BJ (cell line): ENCODE data around the gene FSTL1. TPM values are rescaled to one million over a fixed set of nuclear protein-coding genes. Genes with fewer than 3 reads are reported as not detected.
"Not testable (repeated sequence)": the region's sequence is repeated elsewhere in the genome, so short reads cannot be mapped to it uniquely, and the experiment has no call there.

ENCODE experiments used
- CTCF ChIA-PET: fragments of 350-600 bp; formaldehyde crosslinking; extraction: SDS; loops from one replicate; lab custom pipeline; 2021; ENCODE audit warnings: antibody characterized with exemption, inconsistent platforms; lab: Yijun Ruan, JAX
- POLR2A ChIA-PET: fragments of 300-600 bp; sonication (Branson Sonifier 250); formaldehyde crosslinking; extraction: SDS; loops from one replicate; lab custom pipeline; 2021; ENCODE audit warnings: antibody characterized with exemption; lab: Charles Lee
- DNase-seq: peaks from one replicate; pipeline ENCODE4 v3.0.0-alpha.2; 2011; ENCODE audit warnings: low read depth
- H3K27me3 ChIP-seq: 2 replicates; pipeline ENCODE4 v1.6.0; 2011; ENCODE audit warnings: low read length; ENCODE audit not compliant: control insufficient read depth, insufficient read depth
- H3K36me3 ChIP-seq: 2 replicates; pipeline ENCODE4 v1.5.1; 2011; ENCODE audit warnings: low read length; ENCODE audit not compliant: control insufficient read depth, insufficient read depth
- H3K4me3 ChIP-seq: 2 replicates; pipeline ENCODE4 v1.5.1; 2011; ENCODE audit warnings: low read depth, mild to moderate bottlenecking, control low read depth, low read length
- polyA plus RNA-seq: library from polyadenylated mRNA; depleted of rRNA; stranded (reverse); fragments of >200 nt; gene quantifications from 2 replicates; pipeline ENCODE4 v1.2.3, GENCODE V29; 2011
- TF ChIP-seq, protein P1 (sequence below): IDR thresholded peaks from 2 replicates; pipeline ENCODE4 v1.5.1; 2011; ENCODE audit warnings: low read depth, mild to moderate bottlenecking, control low read depth, inconsistent platforms, low read length, moderate library complexity; ENCODE audit not compliant: insufficient read depth

The FSTL1 gene
- polyA plus RNA-seq, 1 experiment = 4,020 TPM

DNA sequence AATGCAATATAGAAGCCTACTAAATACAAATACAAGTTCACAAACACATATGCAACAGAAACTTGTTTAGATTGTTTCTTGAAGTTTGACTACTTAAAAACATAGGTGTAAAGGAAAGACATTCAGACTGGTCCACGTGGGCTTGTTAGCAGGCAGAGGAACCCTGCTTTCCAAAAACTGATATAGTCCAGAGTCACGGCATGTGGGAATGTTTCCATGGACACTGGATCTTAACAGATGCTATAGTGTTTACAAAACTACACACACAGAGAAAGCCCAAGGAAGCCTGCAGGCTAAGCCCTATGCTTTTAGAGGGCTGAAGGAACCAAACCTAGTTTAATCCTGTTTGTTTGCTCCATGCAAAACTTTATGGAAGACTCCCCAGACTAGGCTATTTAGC lies 56.4 kb downstream of the FSTL1 start:
- Histone ChIP-seq H3K36me3 (peaks cover 36% of the 10 kb centered on the region), H3K4me3 (no peak overlapping the region), H3K27me3 (no peaks in the 10 kb centered on the region)
- DNase-seq = no peak
- POLR2A ChIA-PET = no interaction called here
- CTCF ChIA-PET = no interaction called here
- TF ChIP-seq, protein P1, sequence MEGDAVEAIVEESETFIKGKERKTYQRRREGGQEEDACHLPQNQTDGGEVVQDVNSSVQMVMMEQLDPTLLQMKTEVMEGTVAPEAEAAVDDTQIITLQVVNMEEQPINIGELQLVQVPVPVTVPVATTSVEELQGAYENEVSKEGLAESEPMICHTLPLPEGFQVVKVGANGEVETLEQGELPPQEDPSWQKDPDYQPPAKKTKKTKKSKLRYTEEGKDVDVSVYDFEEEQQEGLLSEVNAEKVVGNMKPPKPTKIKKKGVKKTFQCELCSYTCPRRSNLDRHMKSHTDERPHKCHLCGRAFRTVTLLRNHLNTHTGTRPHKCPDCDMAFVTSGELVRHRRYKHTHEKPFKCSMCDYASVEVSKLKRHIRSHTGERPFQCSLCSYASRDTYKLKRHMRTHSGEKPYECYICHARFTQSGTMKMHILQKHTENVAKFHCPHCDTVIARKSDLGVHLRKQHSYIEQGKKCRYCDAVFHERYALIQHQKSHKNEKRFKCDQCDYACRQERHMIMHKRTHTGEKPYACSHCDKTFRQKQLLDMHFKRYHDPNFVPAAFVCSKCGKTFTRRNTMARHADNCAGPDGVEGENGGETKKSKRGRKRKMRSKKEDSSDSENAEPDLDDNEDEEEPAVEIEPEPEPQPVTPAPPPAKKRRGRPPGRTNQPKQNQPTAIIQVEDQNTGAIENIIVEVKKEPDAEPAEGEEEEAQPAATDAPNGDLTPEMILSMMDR = no peak

DNA sequence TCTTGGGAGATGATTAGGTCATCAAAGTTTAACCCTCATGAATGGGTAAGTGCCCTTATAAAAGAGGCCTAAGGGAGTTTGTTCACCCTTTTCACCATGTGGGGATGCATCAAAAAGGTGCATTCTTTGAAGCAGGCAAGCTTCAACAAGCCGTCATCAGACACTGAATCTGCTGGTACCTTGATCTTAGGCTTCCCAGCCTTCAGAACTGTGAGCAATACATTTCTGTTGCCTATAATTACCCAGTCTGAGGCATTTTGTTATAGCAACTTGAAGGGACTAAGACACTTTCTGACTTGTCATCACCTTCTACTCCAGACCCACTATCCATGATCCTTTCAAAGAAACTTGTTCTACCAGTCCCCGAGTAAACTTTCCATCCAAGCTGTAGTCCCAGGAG lies 57.0 kb downstream of the FSTL1 start:
- CTCF ChIA-PET = interaction anchor here (1.0 to 1.6 kb wide), 3 partner anchors 149 to 165 kb away, joined by 4 to 6 read pairs (median 4); no protein-coding TSS in a partner anchor
- POLR2A ChIA-PET = no interaction called here
- TF ChIP-seq, protein P1 = no peak
- Histone ChIP-seq H3K27me3 (no peaks in the 10 kb centered on the region), H3K36me3 (peaks cover 34% of the 10 kb centered on the region), H3K4me3 (no peak overlapping the region)
- DNase-seq = no peak

DNA sequence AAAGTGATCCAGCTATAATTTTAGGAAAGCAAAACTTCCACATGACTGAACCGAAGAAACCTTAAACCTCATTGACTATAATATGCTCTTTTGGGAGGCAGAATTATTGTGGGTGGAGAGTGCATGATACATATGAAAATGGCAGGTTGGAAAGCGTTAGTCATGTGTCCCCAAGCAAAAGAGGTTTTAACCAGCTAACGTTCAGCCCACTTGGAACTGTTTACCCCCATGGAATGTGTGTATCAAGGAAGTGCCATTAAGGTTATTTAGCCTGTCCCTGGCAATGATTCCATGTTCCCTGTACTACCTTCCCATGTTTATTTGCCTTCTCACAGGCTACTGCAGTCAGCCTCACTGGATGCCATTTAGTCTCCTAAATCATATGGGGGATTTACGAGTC lies 57.5 kb downstream of the FSTL1 start:
- DNase-seq = no peak
- H3K4me3 ChIP-seq = no peak overlapping the region
- no peaks in the 10 kb centered on the region for H3K27me3 ChIP-seq
- H3K36me3 ChIP-seq = peaks cover 31% of the 10 kb centered on the region
- TF ChIP-seq, protein P1 = no peak
- ChIA-PET POLR2A (no interaction called here), CTCF (interaction anchor here (0.8 to 1.6 kb wide), 5 partner anchors 24 to 166 kb away, joined by 3 to 6 read pairs (median 4); no protein-coding TSS in a partner anchor)

DNA sequence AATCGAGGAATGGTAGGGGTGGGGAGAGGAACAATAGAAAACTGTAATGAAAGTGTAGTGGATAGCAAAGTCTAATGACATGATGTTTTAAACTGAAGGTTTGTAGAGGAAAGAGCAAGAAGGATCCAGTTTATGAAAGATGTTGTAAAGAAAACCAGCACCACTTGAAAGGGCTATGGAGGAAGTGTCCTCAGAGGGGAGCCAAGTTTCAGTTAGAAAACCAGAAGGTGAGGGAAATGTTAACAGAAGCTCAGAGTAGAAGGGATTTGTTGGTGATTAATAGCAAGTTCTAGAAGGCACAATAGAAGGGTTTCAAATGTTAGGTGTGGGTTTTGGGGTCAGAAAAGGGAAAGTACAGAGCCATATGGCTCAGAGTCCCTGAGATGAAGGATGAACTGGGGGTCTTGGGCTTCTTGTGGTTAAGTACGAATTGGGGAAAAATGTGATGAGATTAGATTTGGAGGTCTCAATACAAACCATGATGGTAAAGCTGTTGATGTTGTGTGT lies 67.8 kb downstream of the FSTL1 start:
- ChIA-PET CTCF (interaction anchor here (0.6 kb wide), 1 partner anchor 18 kb away, joined by 3 read pairs; no protein-coding TSS in a partner anchor), POLR2A (no interaction called here)
- TF ChIP-seq, protein P1 = no peak
- Histone ChIP-seq H3K4me3 (no peak overlapping the region), H3K27me3 (no peaks in the 10 kb centered on the region), H3K36me3 (no peaks in the 10 kb centered on the region)
- no peak for DNase-seq

DNA sequence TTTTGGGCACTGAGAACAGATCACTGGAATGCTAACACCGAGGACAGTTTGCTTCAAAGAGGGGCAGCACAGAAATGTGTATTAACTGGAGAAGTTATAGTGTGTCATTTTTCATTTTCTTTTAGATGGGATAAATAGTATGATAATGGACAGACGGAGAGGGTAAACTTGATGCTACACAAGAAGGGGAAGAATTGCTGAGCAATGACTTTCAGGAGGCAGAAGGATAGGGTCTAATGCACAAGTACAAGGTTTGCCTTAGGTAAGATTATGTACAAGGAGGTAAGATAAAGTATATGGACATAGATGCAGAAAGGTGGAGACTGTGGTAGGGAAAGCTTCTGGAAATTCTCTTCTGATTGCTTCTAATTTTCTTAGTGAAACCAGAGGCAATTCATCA lies 69.3 kb downstream of the FSTL1 start:
- POLR2A ChIA-PET = no interaction called here
- DNase-seq = no peak
- CTCF ChIA-PET = interaction anchor here (1.2 kb wide), 1 partner anchor 177 kb away, joined by 3 read pairs; no protein-coding TSS in a partner anchor
- TF ChIP-seq, protein P1 = no peak
- Histone ChIP-seq H3K36me3 (no peaks in the 10 kb centered on the region), H3K27me3 (no peaks in the 10 kb centered on the region), H3K4me3 (no peak overlapping the region)

DNA sequence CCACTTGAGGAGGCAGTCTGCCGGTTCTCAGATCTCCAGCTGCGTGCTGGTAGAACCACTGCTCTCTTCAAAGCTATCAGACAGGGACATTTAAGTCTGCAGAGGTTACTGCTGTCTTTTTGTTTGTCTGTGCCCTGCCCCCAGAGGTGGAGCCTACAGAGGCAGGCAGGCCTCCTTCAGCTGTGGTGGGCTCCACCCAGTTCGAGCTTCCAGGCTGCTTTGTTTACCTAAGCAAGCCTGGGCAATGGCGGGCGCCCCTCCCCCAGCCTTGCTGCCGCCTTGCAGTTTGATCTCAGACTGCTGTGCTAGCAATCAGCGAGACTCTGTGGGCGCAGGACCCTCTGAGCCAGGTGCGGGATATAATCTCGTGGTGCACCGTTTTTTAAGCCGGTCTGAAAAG lies 72.8 kb downstream of the FSTL1 start:
- CTCF ChIA-PET, DNase-seq, POLR2A ChIA-PET, H3K4me3 ChIP-seq, H3K27me3 ChIP-seq, H3K36me3 ChIP-seq: not testable (repeated sequence)
